Suprapubic skin (tissue), 4 donors: ENCODE measurements around the gene CFAP206. TPM values are rescaled to one million over a fixed set of nuclear protein-coding genes. Genes with fewer than 3 reads are reported as not detected.

Source experiments
- DNase-seq, 2 donors: peaks; one replicate each; pipeline ENCODE4 v3.0.0-alpha.2; 2019; ENCODE audit warnings: low spot score in 2 of 2
- H3K27ac ChIP-seq: fragments of 200-600 bp; sonication (generic); one replicate; pipeline ENCODE4 v1.5.1; 2019
- H3K27me3 ChIP-seq: fragments of 200-600 bp; sonication (generic); one replicate; pipeline ENCODE4 v1.5.1; 2019
- H3K36me3 ChIP-seq: fragments of 200-600 bp; sonication (generic); one replicate; pipeline ENCODE4 v1.5.1; 2019
- H3K4me1 ChIP-seq: fragments of 200-600 bp; sonication (generic); one replicate; pipeline ENCODE4 v1.5.1; 2019
- H3K4me3 ChIP-seq: fragments of 200-600 bp; sonication (generic); one replicate; pipeline ENCODE4 v1.5.1; 2019; ENCODE audit warnings: mild to moderate bottlenecking
- H3K9me3 ChIP-seq: fragments of 200-600 bp; sonication (generic); one replicate; pipeline ENCODE4 v1.5.1; 2019
- EP300 ChIP-seq: sonication (generic); formaldehyde crosslinking; IDR thresholded peaks from one replicate; pipeline ENCODE4 v1.6.1; 2017; ENCODE audit warnings: antibody characterized with exemption
- POLR2A ChIP-seq, 2 donors: fragments of 450-650 bp; IDR thresholded peaks; one replicate each; pipeline ENCODE4 v1.6.1; 2017; ENCODE audit warnings: antibody characterized with exemption in 2 of 2, mild to moderate bottlenecking in 2 of 2, moderate library complexity in 2 of 2
- POLR2AphosphoS5 ChIP-seq, 3 donors: sonication (generic); formaldehyde crosslinking; IDR thresholded peaks; one replicate each; pipeline ENCODE4 v1.6.1; 2017; ENCODE audit warnings: antibody characterized with exemption in 3 of 3
- WGBS: methylation state at CpG from one replicate; pipeline ENCODE4 v1.1.5; 2018; 5-methylcytosine and 5-hydroxymethylcytosine counted together
- total RNA-seq, 4 donors: library from RNA; depleted of rRNA; stranded (reverse); fragments of >200 nt; gene quantifications; one replicate each; pipeline ENCODE4 v1.1.0, GENCODE V29; 2016
- TF ChIP-seq, protein P1 (sequence below), 2 donors: fragments of 200-600 bp in 1 of 2; fragments of 450-650 bp in 1 of 2; sonication (generic) in 1 of 2; IDR thresholded peaks; one replicate each; pipeline ENCODE4 v1.5.1; 2016 to 2019; ENCODE audit warnings: antibody characterized with exemption in 2 of 2, mild to moderate bottlenecking in 1 of 2, moderate library complexity in 1 of 2

CFAP206 gene, protein sequence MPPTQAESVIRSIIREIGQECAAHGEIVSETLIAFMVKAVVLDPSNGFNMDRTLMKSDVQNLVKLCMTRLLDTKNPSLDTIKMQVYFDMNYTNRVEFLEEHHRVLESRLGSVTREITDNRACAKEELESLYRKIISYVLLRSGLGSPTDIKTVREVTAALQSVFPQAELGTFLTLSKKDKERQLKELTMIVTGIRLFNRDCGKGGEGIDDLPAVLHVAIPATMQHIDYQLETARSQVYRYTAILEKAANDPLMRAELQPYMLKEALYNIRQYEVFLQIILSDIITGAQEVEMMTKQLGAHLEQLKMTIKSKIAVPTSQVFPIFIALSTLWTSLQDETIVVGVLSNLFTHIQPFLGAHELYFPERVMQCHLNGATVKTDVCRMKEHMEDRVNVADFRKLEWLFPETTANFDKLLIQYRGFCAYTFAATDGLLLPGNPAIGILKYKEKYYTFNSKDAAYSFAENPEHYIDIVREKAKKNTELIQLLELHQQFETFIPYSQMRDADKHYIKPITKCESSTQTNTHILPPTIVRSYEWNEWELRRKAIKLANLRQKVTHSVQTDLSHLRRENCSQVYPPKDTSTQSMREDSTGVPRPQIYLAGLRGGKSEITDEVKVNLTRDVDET
- under 1 TPM in 2 of 4 donors, not detected in 2; 0.21 to 0.85 TPM for total RNA-seq

DNA sequence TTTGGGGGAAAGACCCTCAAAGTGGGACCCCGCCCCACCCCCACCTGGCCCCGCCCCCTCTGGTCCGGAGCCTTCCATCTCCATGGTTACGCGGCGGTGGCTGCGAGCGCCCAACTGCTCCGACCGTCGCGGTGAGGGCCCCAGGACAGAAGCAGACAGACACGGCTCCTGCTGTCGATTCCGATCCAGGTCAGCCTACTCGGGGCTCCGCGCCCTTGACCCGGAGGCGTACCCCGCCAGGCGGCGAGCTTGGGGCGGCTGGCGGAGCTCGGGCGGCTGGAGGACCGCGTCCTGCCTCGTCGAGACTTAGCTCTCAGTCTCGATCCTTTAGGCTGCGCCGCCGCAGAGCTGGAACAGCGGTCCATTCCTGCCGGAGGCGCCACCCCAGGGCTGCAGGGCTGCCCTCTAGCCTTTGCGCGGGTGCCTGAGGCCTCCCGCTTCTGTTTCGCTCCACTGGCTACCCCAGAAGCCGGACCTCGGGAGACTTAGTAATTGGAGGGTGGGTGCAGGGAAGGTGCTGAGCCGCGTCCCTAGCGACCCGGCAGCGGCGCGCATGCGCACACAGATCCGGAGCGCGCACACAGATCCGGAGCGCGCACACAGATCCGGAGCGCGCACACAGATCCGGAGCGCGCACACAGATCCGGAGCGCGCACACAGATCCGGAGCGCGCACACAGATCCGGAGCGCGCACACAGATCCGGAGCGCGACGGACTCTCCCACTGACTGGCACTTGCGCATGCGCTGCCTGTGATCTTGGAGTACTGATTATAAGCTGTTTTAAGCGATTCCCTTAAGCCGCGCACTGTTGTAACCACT lies at the start of gene CFAP206:
Gene CFAP206, plus strand, starts transcription at position 72 of the 820 bp plus-strand sequence. CDS start 1,868 bp downstream, outside the sequence.
- Histone ChIP-seq H3K4me3 (peak within 1 kb of the TSS; percentile 97), H3K27ac (peak within 1 kb of the TSS; percentile 78), H3K9me3 (no peaks in the 10 kb centered on the region), H3K36me3 (no peaks in the 10 kb centered on the region), H3K4me1 (peaks cover 3% of the 10 kb centered on the region), H3K27me3 (no peaks in the 10 kb centered on the region)
- TF ChIP-seq, protein P1, sequence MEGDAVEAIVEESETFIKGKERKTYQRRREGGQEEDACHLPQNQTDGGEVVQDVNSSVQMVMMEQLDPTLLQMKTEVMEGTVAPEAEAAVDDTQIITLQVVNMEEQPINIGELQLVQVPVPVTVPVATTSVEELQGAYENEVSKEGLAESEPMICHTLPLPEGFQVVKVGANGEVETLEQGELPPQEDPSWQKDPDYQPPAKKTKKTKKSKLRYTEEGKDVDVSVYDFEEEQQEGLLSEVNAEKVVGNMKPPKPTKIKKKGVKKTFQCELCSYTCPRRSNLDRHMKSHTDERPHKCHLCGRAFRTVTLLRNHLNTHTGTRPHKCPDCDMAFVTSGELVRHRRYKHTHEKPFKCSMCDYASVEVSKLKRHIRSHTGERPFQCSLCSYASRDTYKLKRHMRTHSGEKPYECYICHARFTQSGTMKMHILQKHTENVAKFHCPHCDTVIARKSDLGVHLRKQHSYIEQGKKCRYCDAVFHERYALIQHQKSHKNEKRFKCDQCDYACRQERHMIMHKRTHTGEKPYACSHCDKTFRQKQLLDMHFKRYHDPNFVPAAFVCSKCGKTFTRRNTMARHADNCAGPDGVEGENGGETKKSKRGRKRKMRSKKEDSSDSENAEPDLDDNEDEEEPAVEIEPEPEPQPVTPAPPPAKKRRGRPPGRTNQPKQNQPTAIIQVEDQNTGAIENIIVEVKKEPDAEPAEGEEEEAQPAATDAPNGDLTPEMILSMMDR (IDR thresholded peaks at IDR 0.05) = no peak
- TF ChIP-seq POLR2A (IDR thresholded peaks at IDR 0.05) = no peak
- TF ChIP-seq POLR2AphosphoS5 (IDR thresholded peaks at IDR 0.05) = no peak
- no peak for TF ChIP-seq EP300
- 2% methylated on average over 16 of the region's 82 CpGs for WGBS
- peak; percentile 83 to 85 for DNase-seq

DNA sequence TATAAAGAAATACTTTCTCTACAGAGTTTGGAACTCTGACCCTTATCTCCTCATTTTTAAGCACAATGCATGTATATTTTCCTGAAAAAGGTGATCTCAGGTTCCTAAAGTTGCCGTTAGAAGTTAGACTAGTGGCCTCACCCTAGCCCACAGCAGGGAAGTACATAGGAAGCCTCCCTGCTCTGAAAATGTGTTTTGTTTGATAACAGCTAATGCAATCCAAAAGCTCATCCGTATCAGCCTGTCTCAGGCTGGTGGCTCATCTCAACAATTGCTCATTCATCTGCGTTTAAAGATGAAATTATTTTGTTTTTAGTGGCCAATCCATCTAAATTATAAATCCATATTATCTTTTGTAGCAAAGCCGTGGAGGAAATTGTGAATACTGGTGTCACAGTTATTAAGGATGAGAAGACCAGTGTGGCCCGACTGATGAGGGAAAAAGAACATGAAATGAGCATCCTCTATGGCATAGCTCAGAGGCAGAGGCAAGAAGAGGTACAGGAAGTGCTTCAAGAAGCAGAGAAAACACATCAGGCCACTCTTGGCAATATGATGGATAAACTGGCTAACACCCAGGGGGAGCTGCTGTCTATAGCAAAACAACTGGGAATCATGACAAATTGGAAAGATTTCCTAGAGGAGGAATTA lies 43.0 kb upstream of the CFAP206 start:
- no peak overlapping the region for H3K27ac ChIP-seq
- H3K36me3 ChIP-seq = no peaks in the 10 kb centered on the region
- 84% methylated on average over 5 of the region's 5 CpGs for WGBS
- no peak for DNase-seq
- no peak overlapping the region for H3K4me3 ChIP-seq
- no peaks in the 10 kb centered on the region for H3K27me3 ChIP-seq
- H3K9me3 ChIP-seq = no peaks in the 10 kb centered on the region
- H3K4me1 ChIP-seq = no peaks in the 10 kb centered on the region
- TF ChIP-seq, protein P1 (IDR thresholded peaks at IDR 0.05) = no peak
- TF ChIP-seq POLR2AphosphoS5 (IDR thresholded peaks at IDR 0.05) (no peak), EP300 (no peak), POLR2A (IDR thresholded peaks at IDR 0.05) (no peak)

DNA sequence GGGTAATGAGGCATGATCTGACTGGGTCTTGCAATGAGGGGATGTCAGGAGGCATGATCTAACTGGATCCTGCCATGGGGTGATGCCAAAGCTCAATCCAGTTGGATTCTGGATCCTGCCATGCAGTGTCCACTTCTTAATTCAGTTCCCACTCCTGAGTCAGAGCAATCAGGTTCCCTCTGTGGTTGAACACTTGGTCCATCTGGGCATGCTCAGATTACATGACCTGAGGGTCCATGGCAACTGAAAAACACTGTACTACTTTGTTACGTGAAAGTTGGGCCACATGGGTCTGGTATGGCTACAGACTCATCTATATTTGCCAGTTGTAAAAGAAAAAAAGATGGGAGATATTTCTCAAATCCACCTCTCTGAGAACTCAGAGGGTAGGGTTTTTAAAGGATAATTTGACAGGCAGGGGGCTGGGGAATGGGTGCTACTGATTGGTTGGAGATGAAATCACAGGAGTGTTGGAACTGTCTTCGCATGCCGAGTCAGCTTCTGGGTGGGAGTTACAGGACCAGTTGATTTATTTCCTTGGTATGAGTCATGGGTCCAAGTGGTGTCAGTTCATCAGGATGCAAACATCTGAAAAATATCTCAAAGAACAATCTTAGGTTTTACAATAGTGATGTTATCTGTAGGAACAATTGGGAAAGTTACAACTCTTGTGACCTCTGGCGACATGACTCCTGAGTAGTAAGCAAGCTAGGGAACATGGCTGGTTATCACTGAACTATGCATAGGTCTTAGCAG lies 41.5 kb upstream of the CFAP206 start:
- Histone ChIP-seq H3K36me3 (no peaks in the 10 kb centered on the region), H3K27me3 (no peaks in the 10 kb centered on the region), H3K27ac (no peak overlapping the region), H3K9me3 (no peaks in the 10 kb centered on the region), H3K4me1 (no peaks in the 10 kb centered on the region), H3K4me3 (no peak overlapping the region)
- TF ChIP-seq POLR2AphosphoS5 (IDR thresholded peaks at IDR 0.05) (no peak), POLR2A (IDR thresholded peaks at IDR 0.05) (no peak), EP300 (no peak)
- TF ChIP-seq, protein P1 (IDR thresholded peaks at IDR 0.05) = no peak
- 77% methylated on average over 4 of the region's 4 CpGs for WGBS
- no peak for DNase-seq

DNA sequence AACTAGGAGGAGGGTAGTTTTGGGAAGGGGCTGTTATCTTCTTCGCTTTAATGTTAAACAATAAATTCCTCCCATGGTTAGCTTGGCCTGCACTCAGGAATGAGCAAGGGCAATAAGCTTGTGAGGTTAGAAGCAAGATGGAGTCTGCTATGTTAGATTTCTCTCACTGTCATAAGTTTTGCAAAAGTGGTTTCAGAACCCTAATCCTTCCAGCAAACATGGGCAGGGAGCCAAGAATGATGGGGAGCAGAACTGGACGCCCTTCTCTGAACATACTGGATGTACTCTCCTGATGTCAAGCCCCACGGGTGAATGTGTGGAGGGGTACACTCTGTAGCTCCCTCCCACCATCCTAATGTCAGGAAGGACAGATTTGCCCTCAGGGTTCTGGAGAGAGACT lies 40.9 kb upstream of the CFAP206 start:
- Histone ChIP-seq H3K27ac (no peak overlapping the region), H3K9me3 (no peaks in the 10 kb centered on the region), H3K36me3 (no peaks in the 10 kb centered on the region), H3K4me3 (no peak overlapping the region), H3K27me3 (no peaks in the 10 kb centered on the region), H3K4me1 (no peaks in the 10 kb centered on the region)
- WGBS = 73% methylated on average over 3 of the region's 3 CpGs
- TF ChIP-seq POLR2AphosphoS5 (IDR thresholded peaks at IDR 0.05) (no peak), EP300 (no peak), POLR2A (IDR thresholded peaks at IDR 0.05) (no peak)
- TF ChIP-seq, protein P1 (IDR thresholded peaks at IDR 0.05) = no peak
- DNase-seq = no peak
